ENCODE measurements around the gene DMRTB1. TPM values are rescaled to one million over a fixed set of nuclear protein-coding genes. Genes with fewer than 3 reads are reported as not detected.

The DMRTB1 gene
- total and polyA plus RNA-seq, 4 donors, result not detected

GRCh38 chr1:53470584-53470983 is 11.4 kb downstream of the DMRTB1 start:
- no peaks in the 10 kb centered on the region for H3K9me3 ChIP-seq (ENCODE audit: control insufficient read depth in 4 of 4, insufficient read depth in 3 of 4, low read length in 3 of 4)
- WGBS, 2 donors, result 75 to 81% methylated on average over 19 of the region's 19 CpGs
- H3K27ac ChIP-seq (ENCODE audit: low read depth in 1 of 2, low read length in 1 of 2), result no peak overlapping the region
- no peaks in the 10 kb centered on the region for H3K36me3 ChIP-seq (ENCODE audit: control insufficient read depth in 4 of 4, insufficient read depth in 4 of 4, low read length in 4 of 4)
- no peak for TF ChIP-seq CTCF (IDR thresholded peaks at IDR 0.05; ENCODE audit: control extremely low read depth, extremely low read depth)
- DNase-seq (no peak), ATAC-seq (ENCODE audit: insufficient read depth, low FRiP score) (no peak)
- no peaks in the 10 kb centered on the region for H3K4me1 ChIP-seq (ENCODE audit: control insufficient read depth in 5 of 5, insufficient read depth in 5 of 5, low read length in 5 of 5)
- no peaks in the 10 kb centered on the region for H3K27me3 ChIP-seq (ENCODE audit: control insufficient read depth in 3 of 3, insufficient read depth in 3 of 3, low read length in 2 of 3)
- H3K4me3 ChIP-seq, result no peak overlapping the region
- no peak overlapping the region for H3K9ac ChIP-seq (ENCODE audit: insufficient read depth in 1 of 2, low read length in 2 of 2)

GRCh38 chr1:53471000-53471399 is 11.8 kb downstream of the DMRTB1 start:
- Histone ChIP-seq H3K27ac (ENCODE audit: low read depth in 1 of 2, low read length in 1 of 2) (no peak overlapping the region), H3K4me1 (ENCODE audit: control insufficient read depth in 5 of 5, insufficient read depth in 5 of 5, low read length in 5 of 5) (no peaks in the 10 kb centered on the region), H3K27me3 (ENCODE audit: control insufficient read depth in 3 of 3, insufficient read depth in 3 of 3, low read length in 2 of 3) (no peaks in the 10 kb centered on the region), H3K9ac (ENCODE audit: insufficient read depth in 1 of 2, low read length in 2 of 2) (no peak overlapping the region), H3K4me3 (no peak overlapping the region), H3K9me3 (ENCODE audit: control insufficient read depth in 4 of 4, insufficient read depth in 3 of 4, low read length in 3 of 4) (no peaks in the 10 kb centered on the region), H3K36me3 (ENCODE audit: control insufficient read depth in 4 of 4, insufficient read depth in 4 of 4, low read length in 4 of 4) (no peaks in the 10 kb centered on the region)
- TF ChIP-seq CTCF (IDR thresholded peaks at IDR 0.05; ENCODE audit: control extremely low read depth, extremely low read depth), result no peak
- DNase-seq (no peak), ATAC-seq (ENCODE audit: insufficient read depth, low FRiP score) (no peak)
- 94 to 95% methylated on average over 9 of the region's 9 CpGs for WGBS, 2 donors

GRCh38 chr1:53473463-53473862 is 14.3 kb downstream of the DMRTB1 start:
- no peak for TF ChIP-seq CTCF (IDR thresholded peaks at IDR 0.05; ENCODE audit: control extremely low read depth, extremely low read depth)
- WGBS, 2 donors, result 80 to 81% methylated on average over 3 of the region's 3 CpGs

GRCh38 chr1:53475664-53476063 is 16.5 kb downstream of the DMRTB1 start:
- Histone ChIP-seq H3K27ac (ENCODE audit: low read depth in 1 of 2, low read length in 1 of 2) (no peak overlapping the region), H3K9ac (ENCODE audit: insufficient read depth in 1 of 2, low read length in 2 of 2) (no peak overlapping the region), H3K36me3 (ENCODE audit: control insufficient read depth in 4 of 4, insufficient read depth in 4 of 4, low read length in 4 of 4) (no peaks in the 10 kb centered on the region), H3K9me3 (ENCODE audit: control insufficient read depth in 4 of 4, insufficient read depth in 3 of 4, low read length in 3 of 4) (peaks cover 0 to 3% (median 0%) of the 10 kb centered on the region in 4 donors), H3K4me3 (no peak overlapping the region), H3K4me1 (ENCODE audit: control insufficient read depth in 5 of 5, insufficient read depth in 5 of 5, low read length in 5 of 5) (peaks cover 0 to 3% (median 0%) of the 10 kb centered on the region in 5 donors), H3K27me3 (ENCODE audit: control insufficient read depth in 3 of 3, insufficient read depth in 3 of 3, low read length in 2 of 3) (no peaks in the 10 kb centered on the region)
- DNase-seq (no peak), ATAC-seq (ENCODE audit: insufficient read depth, low FRiP score) (no peak)
- no peak for TF ChIP-seq CTCF (IDR thresholded peaks at IDR 0.05; ENCODE audit: control extremely low read depth, extremely low read depth)
- WGBS, 2 donors, result 78 to 83% methylated on average over 7 of the region's 7 CpGs

More at GRCh38 chr1:53473463-53473862, 14.3 kb downstream of the DMRTB1 start:
- H3K27me3 ChIP-seq (ENCODE audit: control insufficient read depth in 3 of 3, insufficient read depth in 3 of 3, low read length in 2 of 3), result no peaks in the 10 kb centered on the region
- DNase-seq (no peak), ATAC-seq (ENCODE audit: insufficient read depth, low FRiP score) (no peak)
- H3K4me1 ChIP-seq (ENCODE audit: control insufficient read depth in 5 of 5, insufficient read depth in 5 of 5, low read length in 5 of 5), result peaks cover 0 to 3% (median 0%) of the 10 kb centered on the region in 5 donors
- H3K27ac ChIP-seq (ENCODE audit: low read depth in 1 of 2, low read length in 1 of 2), result no peak overlapping the region
- peaks cover 0 to 3% (median 0%) of the 10 kb centered on the region in 4 donors for H3K9me3 ChIP-seq (ENCODE audit: control insufficient read depth in 4 of 4, insufficient read depth in 3 of 4, low read length in 3 of 4)
- H3K4me3 ChIP-seq, result no peak overlapping the region
- H3K9ac ChIP-seq (ENCODE audit: insufficient read depth in 1 of 2, low read length in 2 of 2), result no peak overlapping the region
- H3K36me3 ChIP-seq (ENCODE audit: control insufficient read depth in 4 of 4, insufficient read depth in 4 of 4, low read length in 4 of 4), result no peaks in the 10 kb centered on the region
